GM21447 (cell line): ENCODE data around the gene SYT9.
"Not testable (repeated sequence)": the region's sequence is repeated elsewhere in the genome, so short reads cannot be mapped to it uniquely, and the experiment has no call there.

Source experiments
- ATAC-seq: cut with Tn5 transposase; IDR thresholded peaks from one replicate; pipeline ENCODE4 v1.9.1; 2021; ENCODE audit not compliant: unreplicated experiment

The SYT9 gene

DNA sequence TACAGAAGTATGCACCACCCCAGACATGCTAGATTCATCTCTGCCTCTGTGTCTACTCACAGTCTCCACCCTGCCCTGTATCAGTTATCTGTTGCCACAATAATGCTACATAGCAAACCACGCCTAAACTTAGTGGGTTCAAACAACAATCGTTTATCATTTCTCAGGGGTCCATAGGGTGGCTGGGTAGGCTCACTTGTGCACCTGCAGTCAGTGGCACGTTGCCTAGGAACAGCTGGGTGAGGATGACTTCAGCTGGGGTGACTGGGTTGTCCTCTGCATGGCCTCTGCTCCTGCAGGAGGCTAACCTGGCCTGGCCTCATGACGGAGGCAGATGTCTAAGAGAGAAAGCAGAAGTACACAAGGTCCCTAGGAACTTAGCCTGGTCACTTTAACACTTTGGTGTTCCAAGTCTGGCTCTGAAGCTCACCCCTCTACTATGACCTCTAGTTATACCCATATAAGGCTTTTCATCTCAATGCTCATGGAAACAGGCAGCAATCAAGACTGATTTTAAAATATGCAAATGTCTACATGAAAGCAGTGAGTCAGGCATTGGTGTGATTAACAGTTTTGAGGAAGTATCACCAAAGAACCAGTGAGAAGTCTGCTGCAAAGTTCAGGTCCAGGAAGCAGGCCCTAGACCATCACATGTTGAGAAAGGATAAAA is 244.3 kb downstream of the SYT9 start:
- peak; percentile 86 for ATAC-seq

GRCh38 chr11:7498193-7498592 is 246.5 kb downstream of the SYT9 start:
- ATAC-seq = no peak

GRCh38 chr11:7499081-7499480 is 247.4 kb downstream of the SYT9 start:
- no peak for ATAC-seq

GRCh38 chr11:7500251-7500650 is 248.5 kb downstream of the SYT9 start:
- no peak for ATAC-seq

DNA sequence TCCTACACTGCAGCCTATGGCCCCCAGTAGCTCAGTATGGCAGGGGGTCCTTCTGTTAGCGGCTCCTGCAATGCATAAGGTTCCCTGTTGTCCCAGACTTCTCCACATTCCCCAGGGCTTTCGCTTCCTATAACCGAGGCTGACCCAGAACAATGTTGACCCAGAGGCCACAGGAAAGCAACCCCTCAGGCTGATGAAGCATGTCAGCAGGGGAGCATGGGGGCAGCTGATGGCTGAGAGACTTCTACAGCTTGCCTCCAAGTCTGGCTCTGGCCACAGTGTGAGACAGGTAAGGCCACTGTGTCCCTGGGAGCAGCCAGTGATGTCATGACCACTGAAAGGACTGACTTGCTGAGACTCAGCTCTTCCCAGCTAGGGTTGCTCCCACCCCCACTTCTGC is 249.5 kb downstream of the SYT9 start:
- no peak for ATAC-seq

DNA sequence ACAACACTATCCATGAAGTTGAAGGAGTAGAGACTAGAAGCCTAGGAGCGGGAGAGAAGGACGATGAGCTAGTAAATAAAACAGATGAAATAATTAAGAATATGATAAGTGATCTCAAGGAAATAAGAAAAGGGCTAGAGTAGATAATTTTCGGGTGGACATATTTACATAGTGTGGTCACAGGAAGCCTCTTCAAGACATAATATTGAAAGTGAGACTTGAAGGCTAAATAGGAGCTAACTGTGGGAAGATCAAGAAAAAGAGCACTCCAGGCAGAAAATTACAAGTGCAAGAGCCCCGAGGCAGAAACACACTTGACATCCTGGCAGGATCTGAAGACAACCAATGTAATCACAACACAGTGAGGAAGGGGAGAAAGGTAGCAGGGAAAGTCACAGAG is 250.2 kb downstream of the SYT9 start:
- peak; percentile 74 for ATAC-seq

DNA sequence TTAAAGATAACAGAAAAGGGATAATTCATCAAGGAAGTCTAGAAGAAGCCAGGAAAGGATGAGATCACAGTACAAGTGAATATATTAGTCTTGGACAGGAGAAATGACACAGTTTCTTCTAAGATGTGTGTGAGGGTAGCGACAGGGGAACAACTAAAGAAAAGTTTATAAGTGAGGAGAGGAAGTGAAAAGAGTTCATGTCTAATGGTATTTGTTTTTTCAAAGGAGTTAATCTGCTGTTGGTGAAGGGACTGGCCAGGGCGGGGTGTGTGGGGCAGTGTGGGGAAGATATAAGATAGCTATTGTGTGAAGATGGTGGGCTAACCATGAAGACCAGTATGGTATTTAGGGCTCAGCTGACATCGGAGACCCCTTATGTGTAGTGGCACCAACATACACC is 254.5 kb downstream of the SYT9 start:
- ATAC-seq = no peak

DNA sequence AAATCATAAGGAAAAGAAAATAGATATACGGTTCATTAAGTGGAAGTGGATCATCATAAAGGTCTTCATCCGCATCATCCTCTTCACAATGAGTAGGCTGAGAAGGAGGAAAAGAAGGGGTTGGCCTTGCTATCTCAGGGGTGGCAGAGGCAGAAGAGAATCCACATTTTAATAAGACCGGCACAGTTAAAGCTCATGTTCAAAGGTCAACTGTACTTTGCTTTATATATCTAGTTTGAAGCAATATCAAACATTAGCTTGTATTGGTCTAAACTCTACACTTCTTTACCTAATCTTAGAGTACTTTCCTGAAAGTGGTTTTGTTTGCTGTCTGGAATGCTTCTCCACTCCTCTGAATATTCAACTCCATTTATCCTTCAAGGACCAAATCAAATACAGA is 256.4 kb downstream of the SYT9 start:
- ATAC-seq = no peak

GRCh38 chr11:7509966-7510365 is 258.3 kb downstream of the SYT9 start:
- no peak for ATAC-seq

- ATAC-seq = no peak
Observed at GRCh38 chr11:7511401-7511800, 259.7 kb downstream of the SYT9 start.

DNA sequence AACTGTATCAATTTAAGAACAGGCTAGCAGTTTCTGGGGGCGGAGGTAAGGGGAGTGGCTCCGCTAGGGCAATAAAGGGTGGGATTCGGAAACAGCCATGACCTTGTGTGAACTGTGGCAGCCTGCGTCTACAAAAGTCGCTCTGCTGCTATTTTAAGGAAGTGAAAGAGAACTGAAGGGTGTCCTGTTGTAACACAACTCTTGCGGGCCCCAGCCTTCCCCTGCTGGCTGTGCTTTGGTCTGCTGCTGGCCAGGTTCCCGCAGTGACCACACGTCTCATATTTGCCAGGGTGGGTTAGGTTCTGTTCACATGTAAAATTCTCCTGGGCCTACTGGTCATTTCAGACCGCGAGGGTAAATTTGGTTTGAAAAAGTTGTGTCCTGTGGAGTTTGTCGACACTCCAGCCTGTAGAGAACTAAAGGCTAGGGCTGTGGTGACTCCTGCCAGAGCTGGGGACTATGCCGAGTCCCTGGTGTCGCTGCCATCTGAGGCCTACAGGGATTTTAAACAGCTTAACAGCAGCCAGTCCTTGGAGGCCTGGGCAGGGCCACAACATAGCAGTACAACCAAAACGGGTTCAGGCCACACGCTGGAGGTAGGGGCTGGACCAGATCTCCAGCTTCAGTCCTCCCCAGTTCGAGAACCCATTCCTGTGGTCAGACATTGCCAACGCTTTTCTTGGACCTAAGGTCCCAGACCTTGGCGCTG is 261.0 kb downstream of the SYT9 start:
- peak; percentile 73 for ATAC-seq

DNA sequence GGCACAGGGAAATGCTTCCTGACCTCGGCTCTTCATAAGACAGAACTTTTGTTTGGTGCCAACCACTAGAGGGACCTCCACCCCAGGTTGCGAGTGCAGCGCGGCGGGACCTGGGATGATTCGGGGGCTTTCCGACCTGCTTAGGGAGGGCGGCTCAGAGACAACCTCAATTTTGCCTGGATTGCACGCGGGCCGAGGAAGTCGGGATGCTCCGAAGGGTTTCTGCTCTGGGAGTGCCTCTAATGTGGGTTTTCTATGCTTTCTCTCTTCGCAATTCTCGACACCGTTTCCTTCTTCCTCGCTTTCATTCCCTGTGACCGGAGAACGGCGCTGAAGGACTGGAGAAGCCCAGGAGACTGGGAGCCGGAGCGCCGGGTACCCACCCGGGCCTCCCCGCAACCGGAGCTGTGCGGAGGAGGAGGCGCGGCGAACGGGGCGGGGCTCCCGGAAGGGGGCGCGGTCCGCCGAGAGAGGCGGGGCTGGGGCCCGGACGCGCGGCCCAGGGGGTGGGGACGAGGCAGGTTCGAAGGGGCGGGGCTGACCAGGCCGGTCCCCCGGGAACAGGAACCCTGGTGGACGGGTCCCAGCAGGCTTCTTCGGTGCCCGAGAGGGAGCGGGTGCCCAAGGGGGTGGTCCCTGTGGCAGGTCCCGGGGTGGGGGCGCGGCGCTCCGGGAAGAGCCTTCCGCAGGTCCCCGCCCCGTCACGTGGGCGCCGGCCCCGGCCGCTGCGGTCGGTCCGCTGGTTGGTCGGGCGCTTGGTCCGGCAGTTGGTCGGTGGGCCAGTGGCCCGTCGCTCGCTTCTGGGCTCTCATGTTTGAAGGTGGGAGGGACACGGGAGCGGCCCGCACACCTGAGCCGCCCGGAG is 261.8 kb downstream of the SYT9 start, which contains the start of gene PPFIBP2:
Gene PPFIBP2, plus strand, starts transcription at position 766 of the 865 bp plus-strand sequence. CDS start 35,477 bp downstream, outside the sequence.
- ATAC-seq = peak; percentile 50

GRCh38 chr11:7514099-7514591 is 262.4 kb downstream of the SYT9 start:
- ATAC-seq = peak; percentile 6

GRCh38 chr11:7515447-7515886 is 263.8 kb downstream of the SYT9 start:
- ATAC-seq = no peak

GRCh38 chr11:7516475-7516874 is 264.8 kb downstream of the SYT9 start:
- ATAC-seq = no peak

DNA sequence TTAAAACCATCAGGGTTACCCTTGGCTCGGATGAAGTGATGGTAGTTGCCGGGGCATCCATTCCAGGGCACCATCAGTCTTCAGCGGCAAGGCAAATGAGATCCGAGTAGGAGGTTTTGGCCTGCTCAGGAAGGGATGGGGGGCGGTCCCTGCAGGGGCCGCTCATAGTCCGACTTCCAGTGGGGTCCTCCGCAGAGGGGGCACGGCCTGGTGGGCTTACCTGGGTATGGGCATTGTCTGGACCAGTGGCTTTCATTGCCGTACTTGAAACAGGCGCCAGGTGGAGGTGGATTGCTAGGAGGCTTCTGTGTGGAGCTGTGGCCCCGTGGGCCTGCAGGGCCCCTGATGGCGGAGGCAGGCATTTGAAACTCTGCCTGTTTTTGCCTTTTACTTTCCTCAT is 266.0 kb downstream of the SYT9 start:
- not testable (repeated sequence) for ATAC-seq
